ENCODE data around the gene WDR1.
"Not testable (repeated sequence)": the region's sequence is repeated elsewhere in the genome, so short reads cannot be mapped to it uniquely, and the experiment has no call there.

WDR1 gene

GRCh38 chr4:10130178-10130888 lies 13.7 kb upstream of the WDR1 start:
- no peak for DNase-seq

GRCh38 chr4:10129196-10130177 lies 12.9 kb upstream of the WDR1 start:
- no peak for DNase-seq

- no peak for DNase-seq
Observed at GRCh38 chr4:10128761-10129160, 12.2 kb upstream of the WDR1 start.

- DNase-seq = not testable (repeated sequence)
Observed at GRCh38 chr4:10127531-10127930, 10.9 kb upstream of the WDR1 start.

- DNase-seq = no peak
Observed at GRCh38 chr4:10124167-10124930, 7.8 kb upstream of the WDR1 start.

- no peak for DNase-seq
Observed at GRCh38 chr4:10123227-10124101, 6.9 kb upstream of the WDR1 start.

GRCh38 chr4:10122236-10122932 lies 5.8 kb upstream of the WDR1 start:
- DNase-seq = no peak

- no peak for DNase-seq
Observed at GRCh38 chr4:10121568-10122208, 5.1 kb upstream of the WDR1 start.

GRCh38 chr4:10120943-10121567 lies 4.5 kb upstream of the WDR1 start:
- DNase-seq = no peak

- DNase-seq = no peak
Observed at GRCh38 chr4:10119773-10120172, 3.2 kb upstream of the WDR1 start.

- no peak for DNase-seq
Observed at GRCh38 chr4:10119278-10119677, 2.7 kb upstream of the WDR1 start.

GRCh38 chr4:10118048-10119004 lies 1.7 kb upstream of the WDR1 start:
- no peak for DNase-seq

GRCh38 chr4:10117359-10118047 lies 904 bp upstream of the WDR1 start:
- no peak for DNase-seq

GRCh38 chr4:10115797-10116568 lies 616 bp downstream of the WDR1 start:
- peak; percentile 3 to 20 for DNase-seq

- DNase-seq = no peak
Observed at GRCh38 chr4:10115271-10115796, 1.3 kb downstream of the WDR1 start.

- no peak for DNase-seq
Observed at GRCh38 chr4:10114607-10115006, 2.0 kb downstream of the WDR1 start.

GRCh38 chr4:10114147-10114546 lies 2.5 kb downstream of the WDR1 start:
- no peak for DNase-seq
